Thymus (tissue), 11 donors: ENCODE measurements around the gene DNAJB4. TPM values are rescaled to one million over a fixed set of nuclear protein-coding genes. Genes with fewer than 3 reads are reported as not detected.
"Not testable (repeated sequence)": the region's sequence is repeated elsewhere in the genome, so short reads cannot be mapped to it uniquely, and the experiment has no call there.

ENCODE experiments used
- DNase-seq, 9 donors: peaks; one replicate each; pipeline ENCODE4 v3.0.0-alpha.2; 2013; ENCODE audit warnings: low spot score in 9 of 9, low read depth in 6 of 9, missing footprints in 1 of 9
- H3K27ac ChIP-seq, 2 donors: one replicate each; pipeline ENCODE4 v1.5.1; 2013; ENCODE audit warnings: control low read depth in 1 of 2, low read depth in 1 of 2, low read length in 1 of 2, mild to moderate bottlenecking in 1 of 2, moderate library complexity in 1 of 2
- H3K27me3 ChIP-seq, 2 donors: one replicate each; pipeline ENCODE4 v1.5.1; 2013; ENCODE audit warnings: low read length in 1 of 2; ENCODE audit not compliant: control insufficient read depth in 2 of 2, insufficient read depth in 1 of 2
- H3K36me3 ChIP-seq, 2 donors: one replicate each; pipeline ENCODE4 v1.5.1; 2013; ENCODE audit warnings: low read length in 1 of 2, mild to moderate bottlenecking in 1 of 2, moderate library complexity in 1 of 2; ENCODE audit not compliant: control insufficient read depth in 2 of 2, insufficient read depth in 2 of 2
- H3K4me1 ChIP-seq, 2 donors: one replicate each; pipeline ENCODE4 v1.5.1; 2013; ENCODE audit warnings: low read length in 2 of 2; ENCODE audit not compliant: control insufficient read depth in 2 of 2, insufficient read depth in 2 of 2
- H3K4me3 ChIP-seq, 2 donors: one replicate each; pipeline ENCODE4 v1.5.1; 2013; ENCODE audit warnings: low read length in 2 of 2, control low read depth in 1 of 2, mild to moderate bottlenecking in 1 of 2
- H3K9me3 ChIP-seq, 2 donors: one replicate each; pipeline ENCODE4 v1.5.1; 2013; ENCODE audit warnings: low read length in 1 of 2, mild to moderate bottlenecking in 1 of 2; ENCODE audit not compliant: control insufficient read depth in 2 of 2, insufficient read depth in 1 of 2
- WGBS: extraction: QIAGEN DNeasy Blood & Tissue Kit; methylation state at CpG from one replicate; pipeline ENCODE4 v1.1.7; 2013; 5-methylcytosine and 5-hydroxymethylcytosine counted together
- polyA plus RNA-seq: library from polyadenylated mRNA; stranded (reverse); fragments of 200-250 nt; gene quantifications from one replicate; pipeline ENCODE4 v1.2.3, GENCODE V29; 2013
- total RNA-seq: library from RNA; stranded (reverse); fragments of 120-200 nt; gene quantifications from one replicate; pipeline ENCODE4 v1.2.4, GENCODE V29; 2013
- donor health status: healthy.

DNAJB4 gene
- total and polyA plus RNA-seq, 2 donors, result 16.1 to 17.8 TPM

- Histone ChIP-seq H3K4me3 (no peak overlapping the region), H3K36me3 (no peaks in the 10 kb centered on the region), H3K9me3 (no peaks in the 10 kb centered on the region), H3K27ac (no peak overlapping the region), H3K4me1 (no peaks in the 10 kb centered on the region), H3K27me3 (no peaks in the 10 kb centered on the region)
- no peak for DNase-seq
- WGBS, result 93% methylated on average over 4 of the region's 4 CpGs
These were observed 53.9 kb downstream of the DNAJB4 start for GRCh38 chr1:78058670-78059069.

GRCh38 chr1:78060857-78061563, 56.3 kb downstream of the DNAJB4 start:
- H3K27ac ChIP-seq, result no peak overlapping the region
- H3K9me3 ChIP-seq, result no peaks in the 10 kb centered on the region
- no peak overlapping the region for H3K4me3 ChIP-seq
- no peaks in the 10 kb centered on the region for H3K36me3 ChIP-seq
- WGBS, result 96% methylated on average over 4 of the region's 4 CpGs
- no peaks in the 10 kb centered on the region for H3K4me1 ChIP-seq
- no peaks in the 10 kb centered on the region for H3K27me3 ChIP-seq
- no peak for DNase-seq

- Histone ChIP-seq H3K27me3 (no peaks in the 10 kb centered on the region), H3K36me3 (no peaks in the 10 kb centered on the region), H3K27ac (no peak overlapping the region), H3K9me3 (no peaks in the 10 kb centered on the region), H3K4me3 (no peak overlapping the region), H3K4me1 (no peaks in the 10 kb centered on the region)
- WGBS, result 90% methylated on average over 2 of the region's 2 CpGs
- no peak for DNase-seq
These were observed 57.2 kb downstream of the DNAJB4 start for GRCh38 chr1:78061825-78062523.

- not testable (repeated sequence) for H3K27ac ChIP-seq
These were observed 60.1 kb downstream of the DNAJB4 start for GRCh38 chr1:78064886-78065285.

More at GRCh38 chr1:78064886-78065285, 60.1 kb downstream of the DNAJB4 start:
- 97% methylated on average over 2 of the region's 2 CpGs for WGBS
- H3K9me3 ChIP-seq, H3K36me3 ChIP-seq, H3K4me1 ChIP-seq, H3K4me3 ChIP-seq, DNase-seq, H3K27me3 ChIP-seq: not testable (repeated sequence)

Other genes starting within 250 kb of the DNAJB4 start
- gene USP33, start 245.1 kb upstream of the DNAJB4 start, total RNA-seq, result 45.4 TPM
- 48.8 TPM for gene USP33, start 245.1 kb upstream of the DNAJB4 start, polyA plus RNA-seq
- gene MIGA1, start 225.3 kb upstream of the DNAJB4 start, total RNA-seq, result 9.2 TPM
- gene MIGA1, start 225.3 kb upstream of the DNAJB4 start, polyA plus RNA-seq, result 3.9 TPM
- gene NEXN, start 116.3 kb upstream of the DNAJB4 start, total RNA-seq, result 0.52 TPM
- 11.6 TPM for gene NEXN, start 116.3 kb upstream of the DNAJB4 start, polyA plus RNA-seq
- gene FUBP1, start 25.9 kb upstream of the DNAJB4 start, total RNA-seq, result 182 TPM
- 110 TPM for gene FUBP1, start 25.9 kb upstream of the DNAJB4 start, polyA plus RNA-seq
- 0.28 TPM for gene GIPC2, start 41.0 kb downstream of the DNAJB4 start, total RNA-seq
- gene GIPC2, start 41.0 kb downstream of the DNAJB4 start, polyA plus RNA-seq, result 1.3 TPM